Fibroblast of lung (primary cell): ENCODE results near the gene NECTIN1. TPM values are rescaled to one million over a fixed set of nuclear protein-coding genes. Genes with fewer than 3 reads are reported as not detected.

Experiments
- DNase-seq, 2 donors: peaks; one replicate each; pipeline versions ENCODE4 v3.0.0 to v3.0.0-alpha.2; 2010; ENCODE audit warnings: low read depth in 2 of 2
- H2AFZ ChIP-seq: 2 replicates; pipeline ENCODE4 v1.5.1; 2012; ENCODE audit warnings: low read length, control low read depth, inconsistent platforms
- H3K27ac ChIP-seq: 2 replicates; pipeline ENCODE4 v1.5.1; 2011; ENCODE audit warnings: low read length, control low read depth; ENCODE audit not compliant: insufficient read depth
- H3K27me3 ChIP-seq: 2 replicates; pipeline ENCODE4 v1.5.1; 2011; ENCODE audit warnings: mild to moderate bottlenecking, low read length; ENCODE audit not compliant: control insufficient read depth, insufficient read depth
- H3K36me3 ChIP-seq: 2 replicates; pipeline ENCODE4 v1.5.1; 2011; ENCODE audit warnings: low read length; ENCODE audit not compliant: control insufficient read depth, insufficient read depth
- H3K4me1 ChIP-seq: 2 replicates; pipeline ENCODE4 v1.5.1; 2011; ENCODE audit warnings: low read length; ENCODE audit not compliant: control insufficient read depth, insufficient read depth; ENCODE audit errors: extremely low read depth
- H3K4me2 ChIP-seq: 2 replicates; pipeline ENCODE4 v1.5.1; 2011; ENCODE audit warnings: low read length, control low read depth; ENCODE audit not compliant: insufficient read depth; ENCODE audit errors: extremely low read depth
- H3K4me3 ChIP-seq, 4 experiments: fragments of 200-600 bp in 1 of 4; sonication (generic) in 1 of 4; replicated peaks in 1 of 4; 2 replicates each; pipeline ENCODE4 v1.5.1; 2011 to 2016; ENCODE audit warnings: low read length in 4 of 4, low read depth in 3 of 4, mild to moderate bottlenecking in 3 of 4, control low read depth in 2 of 4, inconsistent platforms in 1 of 4, mixed read lengths in 1 of 4; ENCODE audit not compliant: insufficient read depth in 1 of 4; ENCODE audit errors: control extremely low read depth in 1 of 4
- H3K79me2 ChIP-seq: 2 replicates; pipeline ENCODE4 v1.5.1; 2012; ENCODE audit warnings: mild to moderate bottlenecking, low read length, inconsistent platforms; ENCODE audit not compliant: control insufficient read depth, insufficient read depth
- H3K9ac ChIP-seq: 2 replicates; pipeline ENCODE4 v1.5.1; 2011; ENCODE audit warnings: mild to moderate bottlenecking, low read length, control low read depth; ENCODE audit not compliant: insufficient read depth
- H3K9me3 ChIP-seq: 2 replicates; pipeline ENCODE4 v1.5.1; 2012; ENCODE audit warnings: low read depth, low read length; ENCODE audit not compliant: control insufficient read depth, insufficient read depth
- H4K20me1 ChIP-seq: 2 replicates; pipeline ENCODE4 v1.5.1; 2011; ENCODE audit warnings: low read length; ENCODE audit not compliant: control insufficient read depth, insufficient read depth; ENCODE audit errors: extremely low read depth
- EZH2 ChIP-seq: IDR thresholded peaks from 2 replicates; pipeline ENCODE4 v1.5.1; 2012; ENCODE audit warnings: low read length, control low read depth, mild to moderate bottlenecking; ENCODE audit errors: missing control alignments
- polyA plus RNA-seq, 2 donors: library from polyadenylated mRNA; depleted of rRNA in 1 of 2; stranded (reverse) in 1 of 2; unstranded in 1 of 2; fragments of >200 nt; gene quantifications; 2 replicates each; pipeline ENCODE4 v1.2.1, GENCODE V29; 2011 to 2012; ENCODE audit warnings: missing spikeins in 1 of 2
- total RNA-seq: library from RNA; depleted of rRNA; stranded (reverse); fragments of >200 nt; gene quantifications from 2 replicates; pipeline ENCODE4 v1.2.1, GENCODE V29; 2014
- TF ChIP-seq, protein P1 (sequence below), 2 donors: IDR thresholded peaks in 1 of 2; conservative IDR thresholded peaks in 1 of 2; 1 replicate in 1 of 2; 2 replicates in 1 of 2; pipeline ENCODE4 v1.5.1; 2011 to 2012; ENCODE audit warnings: low read length in 2 of 2, control low read depth in 1 of 2, inconsistent platforms in 1 of 2, low read depth in 1 of 2, mild to moderate bottlenecking in 1 of 2

NECTIN1 gene
- total and polyA plus RNA-seq, 2 donors (not counting 1 experiment from before 2014, with no cell fraction given) = 2.0 to 2.8 TPM

- Histone ChIP-seq H3K27me3 (no peaks in the 10 kb centered on the region), H3K9me3 (no peaks in the 10 kb centered on the region), H3K4me2 (no peak overlapping the region), H4K20me1 (no peaks in the 10 kb centered on the region), H3K4me1 (no peaks in the 10 kb centered on the region), H3K27ac (no peak overlapping the region), H2AFZ (no peak overlapping the region), H3K9ac (no peak overlapping the region), H3K4me3 (no peak overlapping the region), H3K79me2 (no peaks in the 10 kb centered on the region), H3K36me3 (no peaks in the 10 kb centered on the region)
- TF ChIP-seq, protein P1, sequence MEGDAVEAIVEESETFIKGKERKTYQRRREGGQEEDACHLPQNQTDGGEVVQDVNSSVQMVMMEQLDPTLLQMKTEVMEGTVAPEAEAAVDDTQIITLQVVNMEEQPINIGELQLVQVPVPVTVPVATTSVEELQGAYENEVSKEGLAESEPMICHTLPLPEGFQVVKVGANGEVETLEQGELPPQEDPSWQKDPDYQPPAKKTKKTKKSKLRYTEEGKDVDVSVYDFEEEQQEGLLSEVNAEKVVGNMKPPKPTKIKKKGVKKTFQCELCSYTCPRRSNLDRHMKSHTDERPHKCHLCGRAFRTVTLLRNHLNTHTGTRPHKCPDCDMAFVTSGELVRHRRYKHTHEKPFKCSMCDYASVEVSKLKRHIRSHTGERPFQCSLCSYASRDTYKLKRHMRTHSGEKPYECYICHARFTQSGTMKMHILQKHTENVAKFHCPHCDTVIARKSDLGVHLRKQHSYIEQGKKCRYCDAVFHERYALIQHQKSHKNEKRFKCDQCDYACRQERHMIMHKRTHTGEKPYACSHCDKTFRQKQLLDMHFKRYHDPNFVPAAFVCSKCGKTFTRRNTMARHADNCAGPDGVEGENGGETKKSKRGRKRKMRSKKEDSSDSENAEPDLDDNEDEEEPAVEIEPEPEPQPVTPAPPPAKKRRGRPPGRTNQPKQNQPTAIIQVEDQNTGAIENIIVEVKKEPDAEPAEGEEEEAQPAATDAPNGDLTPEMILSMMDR (conservative IDR thresholded peaks at IDR 0.05 in 1 of 2, IDR thresholded peaks at IDR 0.05 in 1 of 2; ENCODE audit: low read depth in 1 of 2, low read length in 2 of 2) = no peak
- TF ChIP-seq EZH2 = no peak
- no peak for DNase-seq
These were observed 17.0 kb downstream of the NECTIN1 start for GRCh38 chr11:119712006-119712405.

GRCh38 chr11:119711476-119711875 is 17.5 kb downstream of the NECTIN1 start:
- Histone ChIP-seq H3K4me1 (no peaks in the 10 kb centered on the region), H3K79me2 (no peaks in the 10 kb centered on the region), H3K27me3 (no peaks in the 10 kb centered on the region), H3K4me3 (no peak overlapping the region), H3K4me2 (no peak overlapping the region), H4K20me1 (no peaks in the 10 kb centered on the region), H2AFZ (no peak overlapping the region), H3K9me3 (no peaks in the 10 kb centered on the region), H3K9ac (no peak overlapping the region), H3K36me3 (no peaks in the 10 kb centered on the region), H3K27ac (no peak overlapping the region)
- DNase-seq = no peak
- TF ChIP-seq, protein P1 (conservative IDR thresholded peaks at IDR 0.05 in 1 of 2, IDR thresholded peaks at IDR 0.05 in 1 of 2; ENCODE audit: low read depth in 1 of 2, low read length in 2 of 2) = no peak
- no peak for TF ChIP-seq EZH2

DNA sequence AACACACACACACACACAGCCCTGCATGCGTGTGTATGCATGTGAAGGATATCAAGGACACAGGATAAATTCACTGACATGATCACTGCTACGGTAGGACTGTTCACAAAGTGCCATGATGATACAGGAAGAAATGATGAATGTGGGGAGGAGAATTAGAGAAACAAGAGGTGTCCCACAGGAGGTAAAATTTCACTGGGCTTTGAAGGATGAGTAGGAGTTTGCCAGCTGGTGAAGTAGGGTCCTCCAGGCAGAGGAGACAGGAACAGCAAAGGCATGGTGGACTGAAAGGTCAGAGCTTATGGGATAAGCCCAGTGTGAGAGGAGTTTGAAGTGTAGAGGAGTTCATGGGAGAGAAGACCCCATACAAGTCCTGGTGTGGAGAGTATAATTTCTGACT is 18.6 kb downstream of the NECTIN1 start:
- Histone ChIP-seq H4K20me1 (no peaks in the 10 kb centered on the region), H3K9ac (no peak overlapping the region), H3K79me2 (no peaks in the 10 kb centered on the region), H3K4me3 (no peak overlapping the region), H3K27ac (no peak overlapping the region), H3K9me3 (no peaks in the 10 kb centered on the region), H3K27me3 (no peaks in the 10 kb centered on the region), H3K4me1 (no peaks in the 10 kb centered on the region), H3K36me3 (no peaks in the 10 kb centered on the region), H2AFZ (no peak overlapping the region), H3K4me2 (no peak overlapping the region)
- no peak for DNase-seq
- TF ChIP-seq, protein P1 (conservative IDR thresholded peaks at IDR 0.05 in 1 of 2, IDR thresholded peaks at IDR 0.05 in 1 of 2; ENCODE audit: low read depth in 1 of 2, low read length in 2 of 2) = no peak
- TF ChIP-seq EZH2 = no peak
